IMR-90 (cell line): ENCODE measurements around the gene SPACA7. TPM values are rescaled to one million over a fixed set of nuclear protein-coding genes. Genes with fewer than 3 reads are reported as not detected.

ENCODE experiments used
- ATAC-seq: fragments of 200-7000 bp; cut with Tn5 transposase; 2 replicates; pipeline ENCODE4 v1.9.1; 2020; ENCODE audit warnings: low read depth, mild to moderate bottlenecking, moderate library complexity
- BruUV-seq: library from RNA; stranded (reverse); fragments of 400-500 nt; replicated peaks from 2 replicates; lab custom pipeline; 2021; lab: Mats Ljungman, UMichigan
- CTCF ChIA-PET: fragments of 300-600 bp; formaldehyde crosslinking; extraction: SDS; loops from one replicate; lab custom pipeline; 2021; ENCODE audit warnings: antibody characterized with exemption; lab: Yijun Ruan, JAX
- POLR2A ChIA-PET: fragments of 300-600 bp; sonication (Branson Sonifier 250); formaldehyde crosslinking; loops from one replicate; lab custom pipeline; 2022; ENCODE audit warnings: antibody characterized with exemption; ENCODE audit not compliant: unreplicated experiment; lab: Charles Lee
- DNase-seq: peaks from one replicate; pipeline ENCODE4 v3.0.0; 2013
- H2AFZ ChIP-seq: replicated peaks from 2 replicates; pipeline ENCODE3; 2013; ENCODE audit warnings: low read length, mild to moderate bottlenecking; ENCODE audit not compliant: poor library complexity
- H2AK5ac ChIP-seq: 2 replicates; pipeline ENCODE4 v1.6.1; 2013; ENCODE audit warnings: low read depth, low read length, inconsistent platforms
- H2AK9ac ChIP-seq: replicated peaks from 2 replicates; pipeline ENCODE3; 2013; ENCODE audit warnings: mild to moderate bottlenecking, low read depth, low read length, moderate library complexity; ENCODE audit not compliant: poor library complexity
- H2BK120ac ChIP-seq: 2 replicates; pipeline ENCODE4 v1.6.1; 2013; ENCODE audit warnings: low read depth, low read length, inconsistent platforms
- H2BK15ac ChIP-seq: 3 replicates; pipeline ENCODE4 v1.6.1; 2013; ENCODE audit warnings: low read depth, low read length, inconsistent platforms
- H2BK20ac ChIP-seq: 2 replicates; pipeline ENCODE4 v1.6.1; 2013; ENCODE audit warnings: low read depth, mild to moderate bottlenecking, inconsistent platforms, low read length, moderate library complexity
- H2BK5ac ChIP-seq: 2 replicates; pipeline ENCODE4 v1.6.1; 2013; ENCODE audit warnings: mild to moderate bottlenecking, low read depth, low read length, inconsistent platforms; ENCODE audit not compliant: poor library complexity, severe bottlenecking
- H3K14ac ChIP-seq: replicated peaks from 2 replicates; pipeline ENCODE4 v1.6.1; 2013; ENCODE audit warnings: low read depth, low read length, inconsistent platforms
- H3K18ac ChIP-seq: 2 replicates; pipeline ENCODE4 v1.6.1; 2013; ENCODE audit warnings: low read depth, low read length, control low read depth
- H3K23ac ChIP-seq: 2 replicates; pipeline ENCODE4 v1.6.1; 2013; ENCODE audit warnings: low read depth, low read length, inconsistent platforms
- H3K27ac ChIP-seq: 2 replicates; pipeline ENCODE4 v1.5.1; 2013; ENCODE audit warnings: mild to moderate bottlenecking, control low read depth, low read length; ENCODE audit not compliant: insufficient read depth
- H3K27me3 ChIP-seq: 2 replicates; pipeline ENCODE4 v1.6.1; 2013; ENCODE audit warnings: low read length; ENCODE audit not compliant: control insufficient read depth, insufficient read depth
- H3K36me3 ChIP-seq: 2 replicates; pipeline ENCODE4 v1.6.1; 2013; ENCODE audit warnings: low read length, mixed read lengths; ENCODE audit not compliant: control insufficient read depth, insufficient read depth
- H3K4ac ChIP-seq: 2 replicates; pipeline ENCODE4 v1.6.1; 2013; ENCODE audit warnings: low read depth, low read length, inconsistent platforms
- H3K4me1 ChIP-seq: 2 replicates; pipeline ENCODE4 v1.6.1; 2013; ENCODE audit warnings: low read length, mixed read lengths; ENCODE audit not compliant: control insufficient read depth, insufficient read depth
- H3K4me2 ChIP-seq: 2 replicates; pipeline ENCODE4 v1.6.1; 2013; ENCODE audit warnings: low read depth, mild to moderate bottlenecking, control low read depth, low read length, moderate library complexity
- H3K4me3 ChIP-seq: 2 replicates; pipeline ENCODE4 v1.5.1; 2013; ENCODE audit warnings: low read depth, mild to moderate bottlenecking, control low read depth, low read length, moderate library complexity; ENCODE audit not compliant: insufficient read depth
- H3K56ac ChIP-seq: 2 replicates; pipeline ENCODE4 v1.6.1; 2013; ENCODE audit warnings: low read length, inconsistent platforms; ENCODE audit not compliant: insufficient read depth; ENCODE audit errors: extremely low read depth
- H3K79me1 ChIP-seq, 2 experiments: 2 replicates each; pipeline ENCODE4 v1.6.1; 2013; ENCODE audit warnings: low read length in 2 of 2, inconsistent platforms in 1 of 2, low read depth in 1 of 2
- H3K9ac ChIP-seq: 2 replicates; pipeline ENCODE4 v1.6.1; 2013; ENCODE audit warnings: low read depth, low read length, control low read depth
- H3K9me1 ChIP-seq: 2 replicates; pipeline ENCODE4 v1.6.1; 2013; ENCODE audit warnings: low read length, inconsistent platforms; ENCODE audit not compliant: insufficient read depth
- H3K9me3 ChIP-seq: 2 replicates; pipeline ENCODE4 v1.6.1; 2013; ENCODE audit warnings: low read length; ENCODE audit not compliant: control insufficient read depth, insufficient read depth
- H4K20me1 ChIP-seq: 2 replicates; pipeline ENCODE4 v1.6.1; 2013; ENCODE audit warnings: low read length, inconsistent platforms; ENCODE audit not compliant: insufficient read depth
- H4K5ac ChIP-seq: 2 replicates; pipeline ENCODE4 v1.6.1; 2013; ENCODE audit warnings: mild to moderate bottlenecking, low read depth, low read length, control low read depth
- H4K8ac ChIP-seq, 2 experiments: 2 replicates each; pipeline ENCODE4 v1.6.1; 2013; ENCODE audit warnings: low read depth in 2 of 2, low read length in 2 of 2, control low read depth in 1 of 2, inconsistent platforms in 1 of 2
- H4K91ac ChIP-seq: 2 replicates; pipeline ENCODE4 v1.6.1; 2013; ENCODE audit warnings: low read depth, low read length, inconsistent platforms; ENCODE audit not compliant: insufficient read depth
- BHLHE40 ChIP-seq: fragments of 150-350 bp; IDR thresholded peaks from 2 replicates; pipeline ENCODE4 v1.6.1; 2016; ENCODE audit warnings: mild to moderate bottlenecking, low read depth, low read length
- CEBPB ChIP-seq: IDR thresholded peaks from 2 replicates; pipeline ENCODE4 v1.6.1; 2012; ENCODE audit warnings: low read depth, low read length, improper control_type of control experiment
- CHD1 ChIP-seq: IDR thresholded peaks from 2 replicates; pipeline ENCODE4 v1.6.1; 2012; ENCODE audit warnings: low read depth, low read length, improper control_type of control experiment
- CTCF ChIP-seq: conservative IDR thresholded peaks from 2 replicates; pipeline ENCODE4 v1.5.1; 2012; ENCODE audit warnings: mild to moderate bottlenecking, low read depth, low read length, improper control_type of control experiment
- FOS ChIP-seq: fragments of 150-350 bp; IDR thresholded peaks from 2 replicates; pipeline ENCODE4 v1.6.1; 2016; ENCODE audit warnings: low read depth, low read length
- MAFK ChIP-seq: IDR thresholded peaks from 2 replicates; pipeline ENCODE4 v1.6.1; 2012; ENCODE audit warnings: low read depth, low read length, improper control_type of control experiment
- MAZ ChIP-seq: IDR thresholded peaks from 2 replicates; pipeline ENCODE4 v1.6.1; 2012; ENCODE audit warnings: low read depth, mild to moderate bottlenecking, low read length, improper control_type of control experiment, moderate library complexity, borderline replicate concordance
- POLR2A ChIP-seq: IDR thresholded peaks from 2 replicates; pipeline ENCODE4 v1.6.1; 2012; ENCODE audit warnings: mild to moderate bottlenecking, low read depth, low read length
- USF2 ChIP-seq: fragments of 150-350 bp; IDR thresholded peaks from 2 replicates; pipeline ENCODE4 v1.6.1; 2017; ENCODE audit warnings: mild to moderate bottlenecking, antibody characterized with exemption, low read length, low read depth
- WGBS, 2 experiments: methylation state at CpG; one replicate each; pipeline versions ENCODE4 v1.1.5 to v1.1.7; 2013; ENCODE audit warnings: missing lambda C conversion rate in 2 of 2; ENCODE audit not compliant: insufficient read length in 1 of 2; ENCODE audit errors: extremely low coverage in 2 of 2; 5-methylcytosine and 5-hydroxymethylcytosine counted together
- dilution Hi-C: fragments of 300-500 bp; cut with HindIII; formaldehyde crosslinking; loops from one replicate; pipeline ENCODE4 v1.14.3; 2018; ENCODE audit warnings: low sequenced_read_pairs; ENCODE audit not compliant: unreplicated experiment
- in situ Hi-C: fragments of 300-500 bp; cut with MboI; formaldehyde crosslinking; loops from 3 replicates; pipeline ENCODE4 v1.14.3; 2019; ENCODE audit warnings: low sequenced_read_pairs, inconsistent platforms, mixed read lengths
- intact Hi-C: fragments of 100-400 bp; cut with micrococcal nuclease; formaldehyde crosslinking; loops from 2 replicates; pipeline ENCODE4 v1.10.0; 2022
- polyA plus RNA-seq, 3 experiments: library from polyadenylated mRNA; depleted of rRNA; stranded (reverse); fragments of >200 nt; gene quantifications; 2 replicates each; pipeline ENCODE4 v1.2.3, GENCODE V29; 2012; ENCODE audit warnings: low replicate concordance in 1 of 3
- total RNA-seq: library from RNA; depleted of rRNA; stranded (reverse); fragments of >200 nt; gene quantifications from 2 replicates; pipeline ENCODE4 v1.2.3, GENCODE V29; 2012
- TF ChIP-seq, protein P1 (sequence below): fragments of 150-350 bp; IDR thresholded peaks from 2 replicates; pipeline ENCODE4 v1.6.1; 2016; ENCODE audit warnings: low read depth, mild to moderate bottlenecking, low read length, moderate library complexity, borderline replicate concordance

SPACA7 gene
- total and polyA plus RNA-seq, 2 of the 4 experiments (the other 2 are of a cell fraction), result not detected

DNA sequence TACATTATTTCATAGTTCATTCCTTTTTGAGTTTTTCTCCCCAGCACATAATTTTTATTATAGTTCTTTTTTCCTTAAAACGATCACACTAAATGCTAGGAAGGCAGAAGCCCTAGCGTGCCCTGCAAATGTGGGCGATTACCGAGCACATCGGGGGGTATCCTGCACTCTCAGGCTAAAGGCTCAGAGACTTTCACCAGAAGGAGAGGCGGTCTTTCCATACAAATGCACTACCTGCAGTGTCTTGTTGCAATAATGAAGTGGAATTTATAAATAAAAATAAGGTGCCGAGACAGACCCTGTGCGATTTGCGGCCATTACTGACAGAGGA, 29.3 kb upstream of the SPACA7 start:
- H3K9me1 ChIP-seq, result no peaks in the 10 kb centered on the region
- peaks cover 34% of the 10 kb centered on the region for H3K9me3 ChIP-seq
- no peak overlapping the region for H3K14ac ChIP-seq
- no peak for ATAC-seq
- 0% methylated on average over 1 of the region's 9 CpGs; no CpG with 5 or more reads in 1 of the 2 experiments for WGBS, 2 experiments
- TF ChIP-seq CHD1 (no peak), FOS (no peak), MAZ (no peak), CEBPB (no peak), USF2 (no peak), BHLHE40 (no peak), CTCF (no peak), MAFK (no peak), POLR2A (no peak)
- TF ChIP-seq, protein P1, sequence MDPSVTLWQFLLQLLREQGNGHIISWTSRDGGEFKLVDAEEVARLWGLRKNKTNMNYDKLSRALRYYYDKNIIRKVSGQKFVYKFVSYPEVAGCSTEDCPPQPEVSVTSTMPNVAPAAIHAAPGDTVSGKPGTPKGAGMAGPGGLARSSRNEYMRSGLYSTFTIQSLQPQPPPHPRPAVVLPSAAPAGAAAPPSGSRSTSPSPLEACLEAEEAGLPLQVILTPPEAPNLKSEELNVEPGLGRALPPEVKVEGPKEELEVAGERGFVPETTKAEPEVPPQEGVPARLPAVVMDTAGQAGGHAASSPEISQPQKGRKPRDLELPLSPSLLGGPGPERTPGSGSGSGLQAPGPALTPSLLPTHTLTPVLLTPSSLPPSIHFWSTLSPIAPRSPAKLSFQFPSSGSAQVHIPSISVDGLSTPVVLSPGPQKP, result no peak
- H3K56ac ChIP-seq, result no peak overlapping the region
- H3K36me3 ChIP-seq, result no peaks in the 10 kb centered on the region
- H2BK20ac ChIP-seq, result no peak overlapping the region
- H3K4me3 ChIP-seq, result no peak overlapping the region
- no peak overlapping the region for H3K18ac ChIP-seq
- H4K91ac ChIP-seq, result no peak overlapping the region
- no peak overlapping the region for H3K4me2 ChIP-seq
- no peaks in the 10 kb centered on the region for H3K27me3 ChIP-seq
- BruUV-seq, result no TSS peak
- dilution Hi-C loops, result no loop called here
- no peak overlapping the region for H3K9ac ChIP-seq
- no peak overlapping the region for H2AFZ ChIP-seq
- H3K27ac ChIP-seq, result no peak overlapping the region
- in situ Hi-C loops, result no loop called here
- POLR2A ChIA-PET, result no interaction called here
- no peaks in the 10 kb centered on the region for H4K20me1 ChIP-seq
- intact Hi-C loops, result no loop called here
- H2AK9ac ChIP-seq, result no peak overlapping the region
- no peak overlapping the region for H2BK5ac ChIP-seq
- no peak overlapping the region for H3K4ac ChIP-seq
- H2BK15ac ChIP-seq, result no peak overlapping the region
- CTCF ChIA-PET, result no interaction called here
- no peak overlapping the region for H3K23ac ChIP-seq
- H2BK120ac ChIP-seq, result no peak overlapping the region
- H4K8ac ChIP-seq, result no peak overlapping the region
- no peak overlapping the region for H4K5ac ChIP-seq
- no peak for DNase-seq
- H3K4me1 ChIP-seq, result no peaks in the 10 kb centered on the region
- H2AK5ac ChIP-seq, result no peak overlapping the region
- no peaks in the 10 kb centered on the region for H3K79me1 ChIP-seq
